ENCODE measurements around the gene PRRT2. TPM values are rescaled to one million over a fixed set of nuclear protein-coding genes. Genes with fewer than 3 reads are reported as not detected.

PRRT2 gene
- total RNA-seq, 6 donors from 2014 or later, result 1.4 to 13.6 (median 2.5) TPM

GRCh38 chr16:29805232-29806098, 6.5 kb upstream of the PRRT2 start:
- peak overlapping the region; percentile 63 to 93 (median 83) for H3K4me3 ChIP-seq
- no peaks in the 10 kb centered on the region for H3K27me3 ChIP-seq
- peak in 3 of 4 donors; percentile 71 to 95 (median 79) for TF ChIP-seq POLR2A (IDR thresholded peaks at IDR 0.05)
- TF ChIP-seq CTCF (IDR thresholded peaks at IDR 0.05), result peak in 4 of 6 experiments; percentile 18 to 56 (median 36)
- TF ChIP-seq EP300 (IDR thresholded peaks at IDR 0.05), result peak in 1 of 4 donors; percentile 82
- peak; percentile 97 to 99 for TF ChIP-seq POLR2AphosphoS5 (IDR thresholded peaks at IDR 0.05)
- ATAC-seq (ENCODE audit: low FRiP score in 2 of 2) (peak; percentile 94 to 97), DNase-seq (peak; percentile 98 to 99)
- H3K36me3 ChIP-seq, result peaks cover 2 to 23% (median 17%) of the 10 kb centered on the region in 4 donors
- H3K4me1 ChIP-seq, result peaks cover 33 to 46% (median 42%) of the 10 kb centered on the region in 4 donors
- 0% methylated on average over 22 to 23 of the region's 103 CpGs for WGBS, 2 donors
- H3K27ac ChIP-seq, result peak overlapping the region; percentile 96 to 97 (median 97)
- H3K9me3 ChIP-seq, result no peaks in the 10 kb centered on the region

- Histone ChIP-seq H3K27me3 (no peaks in the 10 kb centered on the region), H3K4me1 (peaks cover 39 to 52% (median 48%) of the 10 kb centered on the region in 4 donors), H3K4me3 (peak within 1 kb of the TSS; percentile 63 to 93 (median 83)), H3K27ac (peak within 1 kb of the TSS; percentile 96 to 97 (median 97)), H3K36me3 (peaks cover 2 to 21% (median 17%) of the 10 kb centered on the region in 4 donors), H3K9me3 (no peaks in the 10 kb centered on the region)
- no peak for TF ChIP-seq POLR2AphosphoS5 (IDR thresholded peaks at IDR 0.05)
- no peak for TF ChIP-seq POLR2A (IDR thresholded peaks at IDR 0.05)
- no peak for TF ChIP-seq EP300 (IDR thresholded peaks at IDR 0.05)
- no peak for TF ChIP-seq CTCF (IDR thresholded peaks at IDR 0.05)
- DNase-seq (peak in 1 of 2 donors; percentile 95), ATAC-seq (ENCODE audit: low FRiP score in 2 of 2) (peak in 1 of 2 donors; percentile 3)
- WGBS, 2 donors, result no CpG with 5 or more reads among the region's 67 CpGs
Measured at GRCh38 chr16:29806099-29806579, 5.9 kb upstream of the PRRT2 start, which contains the start of gene MAZ. Gene MAZ (plus strand): TSS chr16:29806529. CDS start chr16:29806702, 173 bp downstream.

GRCh38 chr16:29806641-29807425, 5.2 kb upstream of the PRRT2 start:
- no peak for ATAC-seq (ENCODE audit: low FRiP score in 2 of 2)
- H3K36me3 ChIP-seq, result peaks cover 2 to 21% (median 17%) of the 10 kb centered on the region in 4 donors
- H3K27me3 ChIP-seq, result peaks cover 0 to under 1% (median 0%) of the 10 kb centered on the region in 4 donors
- 0% methylated on average over 3 to 10 of the region's 99 CpGs for WGBS, 2 donors
- TF ChIP-seq POLR2A (IDR thresholded peaks at IDR 0.05) (no peak), POLR2AphosphoS5 (IDR thresholded peaks at IDR 0.05) (no peak), CTCF (IDR thresholded peaks at IDR 0.05) (peak in 1 of 6 experiments; percentile 10)
- H3K4me3 ChIP-seq, result peak overlapping the region; percentile 62 to 75 (median 68)
- H3K4me1 ChIP-seq, result peaks cover 44 to 59% (median 53%) of the 10 kb centered on the region in 4 donors
- peak; percentile 58 to 91 for DNase-seq
- no peaks in the 10 kb centered on the region for H3K9me3 ChIP-seq
- H3K27ac ChIP-seq, result peak overlapping the region; percentile 86 to 94 (median 92)

GRCh38 chr16:29807426-29808218, 4.4 kb upstream of the PRRT2 start:
- ATAC-seq (ENCODE audit: low FRiP score in 2 of 2), result peak; percentile 49 to 61
- peaks cover 52 to 67% (median 61%) of the 10 kb centered on the region in 4 donors for H3K4me1 ChIP-seq
- WGBS, 2 donors, result 2 to 15% methylated on average over 2 to 45 of the region's 69 CpGs

More at GRCh38 chr16:29807426-29808218, 4.4 kb upstream of the PRRT2 start:
- Histone ChIP-seq H3K36me3 (peaks cover 2 to 21% (median 17%) of the 10 kb centered on the region in 4 donors), H3K27ac (peak overlapping the region; percentile 86 to 94 (median 92)), H3K9me3 (no peaks in the 10 kb centered on the region), H3K27me3 (peaks cover 0 to 5% (median 0%) of the 10 kb centered on the region in 4 donors), H3K4me3 (peak overlapping the region; percentile 62 to 75 (median 68))
- peak in 1 of 4 donors; percentile 24 for TF ChIP-seq EP300 (IDR thresholded peaks at IDR 0.05)
- TF ChIP-seq CTCF (IDR thresholded peaks at IDR 0.05), result peak; percentile 21 to 73 (median 56)
- peak in 2 of 4 donors; percentile 22 to 80 for TF ChIP-seq POLR2A (IDR thresholded peaks at IDR 0.05)
- TF ChIP-seq POLR2AphosphoS5 (IDR thresholded peaks at IDR 0.05), result peak; percentile 78 to 82
- DNase-seq, result peak; percentile 92 to 95

Measured in upper lobe of left lung (tissue), 6 donors.